Measurements from ENCODE around the gene SPEM1. TPM values are rescaled to one million over a fixed set of nuclear protein-coding genes. Genes with fewer than 3 reads are reported as not detected.
A peak's percentile ranks its signal among the peaks of the same experiment; 100 is the strongest.

Gene SPEM1
- total RNA-seq, 1 experiment from 2014 or later = 0.33 TPM

DNA sequence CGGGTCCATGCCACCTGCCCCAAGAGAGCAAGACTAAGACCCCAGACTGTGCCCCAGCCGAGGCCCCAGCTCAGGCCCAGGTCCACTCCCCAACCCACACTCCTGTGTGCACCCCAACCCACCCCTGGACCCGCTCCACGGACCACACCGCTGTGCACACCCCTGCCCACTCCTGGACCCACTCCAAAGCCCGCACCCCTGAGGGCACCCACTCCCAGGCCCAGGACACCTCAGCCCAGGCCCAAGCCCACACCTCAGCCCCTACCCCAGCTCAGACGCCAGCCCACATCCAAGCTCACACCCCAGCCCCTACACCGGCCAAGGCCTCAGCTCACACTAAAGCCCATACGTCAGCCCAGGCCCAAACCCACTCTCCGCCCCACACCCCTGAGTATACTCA is 9.6 kb downstream of the SPEM1 start:
- H3T11ph ChIP-seq (ENCODE audit: low read length) = no peak overlapping the region
- no peak overlapping the region for H2AFZ ChIP-seq (ENCODE audit: low read length)
- no peak overlapping the region for H3K4ac ChIP-seq (ENCODE audit: low read depth, low read length)
- H4K20me1 ChIP-seq (ENCODE audit: control insufficient read depth, insufficient read depth, insufficient read length) = no peaks in the 10 kb centered on the region
- Mint-ChIP-seq H3K4me1 (no peaks in the 10 kb centered on the region), H3K9me3 (no peaks in the 10 kb centered on the region; a peak in 1 of 5 replicates), H3K27me3 (ENCODE audit: low read depth) (peaks cover 17% of the 10 kb centered on the region), H3K27ac (peak overlapping the region in 1 of 3 experiments; percentile 83; a peak in 1 of 7 replicates), H3K4me3 (no peak overlapping the region), H3K36me3 (ENCODE audit: insufficient read depth in 1 of 3, low read depth in 3 of 3) (no peaks in the 10 kb centered on the region)
- H4K5ac ChIP-seq (ENCODE audit: insufficient read length, low read depth, low read length) = no peak overlapping the region
- no peak overlapping the region for H2AK5ac ChIP-seq (ENCODE audit: insufficient read length, low read length)
- no CpG with 5 or more reads among the region's 10 CpGs for WGBS (ENCODE audit: extremely low coverage, insufficient read length, low lambda C conversion rate)
- H2BK15ac ChIP-seq (ENCODE audit: low read depth, low read length) = no peak overlapping the region
- H3K4me1 ChIP-seq (ENCODE audit: insufficient read depth, low read length) = no peaks in the 10 kb centered on the region
- no peak overlapping the region for H3K27ac ChIP-seq (ENCODE audit: insufficient read length, low read depth, low read length)
- no peak overlapping the region for H3K9ac ChIP-seq (ENCODE audit: extremely low read depth, insufficient read length, low read length)
- no peak for TF ChIP-seq CTCF (conservative IDR thresholded peaks at IDR 0.05)
- no peaks in the 10 kb centered on the region for H3K79me1 ChIP-seq (ENCODE audit: insufficient read depth, low read depth, low read length, poor library complexity, severe bottlenecking)
- no peak overlapping the region for H4K8ac ChIP-seq (replicated peaks; ENCODE audit: insufficient read length, low read depth, low read length)
- no peak overlapping the region for H2BK5ac ChIP-seq (ENCODE audit: insufficient read length, low read length)
- H3K9me3 ChIP-seq (ENCODE audit: control insufficient read depth, low read depth, low read length) = no peaks in the 10 kb centered on the region
- H3K14ac ChIP-seq (ENCODE audit: insufficient read depth, low read length) = no peak overlapping the region; the same call in 1 of the 2 replicates
- no peak overlapping the region for H3K56ac ChIP-seq (ENCODE audit: insufficient read length, low read depth, low read length)
- no peak overlapping the region for H2BK120ac ChIP-seq (ENCODE audit: low read depth, low read length, poor library complexity, severe bottlenecking)
- no peak overlapping the region for H2BK12ac ChIP-seq (ENCODE audit: insufficient read length, low read depth, low read length)
- H3K4me2 ChIP-seq (ENCODE audit: insufficient read depth, insufficient read length, low read length) = no peak overlapping the region
- no peak for DNase-seq
- no peaks in the 10 kb centered on the region for H3K79me2 ChIP-seq (ENCODE audit: insufficient read depth, low read length)
- H3K18ac ChIP-seq (ENCODE audit: insufficient read length, low read depth, low read length) = no peak overlapping the region
- H2BK20ac ChIP-seq (ENCODE audit: low read depth, low read length, poor library complexity, severe bottlenecking) = no peak overlapping the region
- no peak overlapping the region for H4K91ac ChIP-seq (ENCODE audit: insufficient read length, low read depth, low read length)
- H3K23me2 ChIP-seq (ENCODE audit: insufficient read length, low read depth, low read length, poor library complexity, severe bottlenecking) = no peaks in the 10 kb centered on the region
- H3K23ac ChIP-seq (ENCODE audit: insufficient read length, low read depth, low read length) = no peak overlapping the region
- no peaks in the 10 kb centered on the region; the same call in 1 of the 2 replicates for H3K27me3 ChIP-seq (ENCODE audit: insufficient read depth, low read length)
